CD4-positive, CD25-positive, alpha-beta regulatory T cell (primary cell): ENCODE measurements around the gene APOO. TPM values are rescaled to one million over a fixed set of nuclear protein-coding genes. Genes with fewer than 3 reads are reported as not detected.

ENCODE experiments used
- ATAC-seq, 2 donors: fragments of 150-1000 bp; cut with Tn5 transposase; one replicate each; pipeline ENCODE4 v1.10.0; 2021; ENCODE audit warnings: low read depth in 2 of 2, moderate number of reproducible peaks in 2 of 2, moderate library complexity in 1 of 2
- DNase-seq, 3 donors: peaks; one replicate each; pipeline versions ENCODE4 v3.0.0 to v3.0.0-alpha.2; 2012 to 2022; ENCODE audit warnings: mixed read lengths in 1 of 3
- H3K27ac ChIP-seq: one replicate; pipeline ENCODE4 v1.7.0; 2013; ENCODE audit warnings: mild to moderate bottlenecking, low read length; ENCODE audit not compliant: insufficient read depth, poor library complexity, severe bottlenecking
- H3K27me3 ChIP-seq: one replicate; pipeline ENCODE4 v1.7.0; 2013; ENCODE audit warnings: low read length; ENCODE audit not compliant: control insufficient read depth, insufficient read depth
- H3K36me3 ChIP-seq: one replicate; pipeline ENCODE4 v1.7.0; 2013; ENCODE audit warnings: mild to moderate bottlenecking, low read length, moderate library complexity; ENCODE audit not compliant: control insufficient read depth, insufficient read depth
- H3K4me1 ChIP-seq: 2 replicates; pipeline ENCODE4 v1.7.0; 2013; ENCODE audit warnings: mild to moderate bottlenecking, low read length; ENCODE audit not compliant: insufficient read depth, control insufficient read depth, poor library complexity, severe bottlenecking
- H3K4me3 ChIP-seq: one replicate; pipeline ENCODE4 v1.7.0; 2013; ENCODE audit warnings: low read depth, mild to moderate bottlenecking, low read length, moderate library complexity
- H3K9me3 ChIP-seq, 2 experiments: 1 replicate in 1 of 2; 2 replicates in 1 of 2; pipeline ENCODE4 v1.7.0; 2013; ENCODE audit warnings: low read length in 2 of 2, mild to moderate bottlenecking in 1 of 2, moderate library complexity in 1 of 2; ENCODE audit not compliant: control insufficient read depth in 2 of 2
- H3K27ac Mint-ChIP-seq, 3 donors: one replicate each; pipeline ENCODE4 v1.8.0; 2020 to 2022; ENCODE audit warnings: mild to moderate bottlenecking in 3 of 3, mixed read lengths in 3 of 3, moderate library complexity in 2 of 3
- H3K27me3 Mint-ChIP-seq: one replicate; pipeline ENCODE4 v1.8.0; 2022; ENCODE audit warnings: mild to moderate bottlenecking, mixed read lengths
- H3K36me3 Mint-ChIP-seq: one replicate; pipeline ENCODE4 v1.8.0; 2020; ENCODE audit warnings: mixed read lengths
- H3K4me1 Mint-ChIP-seq, 4 donors: one replicate each; pipeline ENCODE4 v1.8.0; 2020 to 2022; ENCODE audit warnings: mixed read lengths in 4 of 4, mild to moderate bottlenecking in 1 of 4
- H3K4me3 Mint-ChIP-seq, 4 donors: one replicate each; pipeline ENCODE4 v1.8.0; 2020 to 2022; ENCODE audit warnings: mild to moderate bottlenecking in 4 of 4, mixed read lengths in 4 of 4, moderate library complexity in 3 of 4
- H3K9me3 Mint-ChIP-seq, 7 donors: one replicate each; pipeline ENCODE4 v1.8.0; 2020 to 2022; ENCODE audit warnings: mixed read lengths in 7 of 7, mild to moderate bottlenecking in 3 of 7, moderate library complexity in 2 of 7
- polyA plus RNA-seq, 4 donors: library from polyadenylated mRNA; unstranded; fragments of 300-500 nt; fragmentation: Illumina TruSeq; gene quantifications; one replicate each; pipeline ENCODE4 v1.2.3, GENCODE V29; 2021
- total RNA-seq: library from RNA; stranded (reverse); gene quantifications from one replicate; pipeline ENCODE4 v1.2.3, GENCODE V29; 2022

Gene APOO
- total and polyA plus RNA-seq, 5 donors from 2014 or later: 13.5 to 20.9 (median 14.4) TPM

- no peak for ATAC-seq
- no peak overlapping the region for H3K27ac Mint-ChIP-seq
- H3K27me3 Mint-ChIP-seq: no peaks in the 10 kb centered on the region
- no peaks in the 10 kb centered on the region for H3K4me1 Mint-ChIP-seq
- peak overlapping the region in 1 of 4 donors; percentile 4 for H3K4me3 Mint-ChIP-seq
- no peak for DNase-seq
- Histone ChIP-seq H3K27me3 (no peaks in the 10 kb centered on the region), H3K4me3 (no peak overlapping the region), H3K9me3 (no peaks in the 10 kb centered on the region), H3K27ac (no peak overlapping the region), H3K4me1 (no peaks in the 10 kb centered on the region), H3K36me3 (no peaks in the 10 kb centered on the region)
- peaks cover 0 to 4% (median 0%) of the 10 kb centered on the region in 7 donors for H3K9me3 Mint-ChIP-seq
- no peaks in the 10 kb centered on the region for H3K36me3 Mint-ChIP-seq
Measured at GRCh38 chrX:23813808-23814207, 93.9 kb downstream of the APOO start.

- Mint-ChIP-seq H3K4me3 (no peak overlapping the region), H3K27ac (no peak overlapping the region), H3K36me3 (no peaks in the 10 kb centered on the region), H3K27me3 (no peaks in the 10 kb centered on the region), H3K4me1 (peaks cover 0 to 10% (median 0%) of the 10 kb centered on the region in 4 donors), H3K9me3 (peaks cover 0 to 4% (median 0%) of the 10 kb centered on the region in 7 donors)
- ATAC-seq: no peak
- H3K27ac ChIP-seq: no peak overlapping the region
- no peak for DNase-seq
- no peaks in the 10 kb centered on the region for H3K4me1 ChIP-seq
- H3K4me3 ChIP-seq: no peak overlapping the region
- no peaks in the 10 kb centered on the region for H3K36me3 ChIP-seq
- H3K9me3 ChIP-seq: no peaks in the 10 kb centered on the region
- H3K27me3 ChIP-seq: no peaks in the 10 kb centered on the region
Measured at GRCh38 chrX:23811656-23812055, 96.1 kb downstream of the APOO start.

GRCh38 chrX:23811108-23811651 lies 96.6 kb downstream of the APOO start:
- Histone ChIP-seq H3K27me3 (no peaks in the 10 kb centered on the region), H3K4me1 (no peaks in the 10 kb centered on the region), H3K27ac (no peak overlapping the region), H3K36me3 (no peaks in the 10 kb centered on the region), H3K9me3 (no peaks in the 10 kb centered on the region), H3K4me3 (no peak overlapping the region)
- Mint-ChIP-seq H3K27ac (no peak overlapping the region), H3K4me3 (no peak overlapping the region), H3K27me3 (no peaks in the 10 kb centered on the region), H3K4me1 (peaks cover 0 to 10% (median 0%) of the 10 kb centered on the region in 4 donors), H3K36me3 (no peaks in the 10 kb centered on the region), H3K9me3 (peaks cover 0 to 4% (median 0%) of the 10 kb centered on the region in 7 donors)
- DNase-seq: no peak
- no peak for ATAC-seq

- Mint-ChIP-seq H3K27me3 (no peaks in the 10 kb centered on the region), H3K36me3 (no peaks in the 10 kb centered on the region), H3K4me1 (peaks cover 0 to 10% (median 0%) of the 10 kb centered on the region in 4 donors), H3K4me3 (no peak overlapping the region), H3K9me3 (peaks cover 0 to 5% (median 0%) of the 10 kb centered on the region in 7 donors), H3K27ac (no peak overlapping the region)
- H3K4me3 ChIP-seq: no peak overlapping the region
- H3K4me1 ChIP-seq: no peaks in the 10 kb centered on the region
- DNase-seq (no peak), ATAC-seq (no peak)
- H3K9me3 ChIP-seq: no peaks in the 10 kb centered on the region
- H3K27me3 ChIP-seq: no peaks in the 10 kb centered on the region
- no peaks in the 10 kb centered on the region for H3K36me3 ChIP-seq
- no peak overlapping the region for H3K27ac ChIP-seq
Measured at GRCh38 chrX:23810279-23810678, 97.5 kb downstream of the APOO start.

- Mint-ChIP-seq H3K9me3 (peaks cover 0 to 5% (median 0%) of the 10 kb centered on the region in 7 donors), H3K27ac (no peak overlapping the region), H3K27me3 (no peaks in the 10 kb centered on the region), H3K4me1 (peaks cover 0 to 12% (median 3%) of the 10 kb centered on the region in 4 donors), H3K4me3 (no peak overlapping the region), H3K36me3 (no peaks in the 10 kb centered on the region)
- DNase-seq: no peak
- Histone ChIP-seq H3K4me3 (no peak overlapping the region), H3K36me3 (no peaks in the 10 kb centered on the region), H3K27ac (no peak overlapping the region), H3K9me3 (no peaks in the 10 kb centered on the region), H3K27me3 (no peaks in the 10 kb centered on the region), H3K4me1 (no peaks in the 10 kb centered on the region)
- ATAC-seq: no peak
Measured at GRCh38 chrX:23805389-23805788, 102.3 kb downstream of the APOO start.

- ATAC-seq: no peak
- H3K27ac ChIP-seq: no peak overlapping the region
- Mint-ChIP-seq H3K9me3 (peaks cover 0 to 5% (median 0%) of the 10 kb centered on the region in 7 donors), H3K4me1 (peaks cover 0 to 12% (median 3%) of the 10 kb centered on the region in 4 donors), H3K27me3 (no peaks in the 10 kb centered on the region), H3K36me3 (no peaks in the 10 kb centered on the region), H3K27ac (no peak overlapping the region), H3K4me3 (no peak overlapping the region)
- H3K4me1 ChIP-seq: no peaks in the 10 kb centered on the region
- H3K27me3 ChIP-seq: no peaks in the 10 kb centered on the region
- H3K36me3 ChIP-seq: no peaks in the 10 kb centered on the region
- H3K4me3 ChIP-seq: no peak overlapping the region
- DNase-seq: no peak
- no peaks in the 10 kb centered on the region for H3K9me3 ChIP-seq
Measured at GRCh38 chrX:23804578-23804977, 103.2 kb downstream of the APOO start.

GRCh38 chrX:23803931-23804381 lies 103.8 kb downstream of the APOO start:
- Mint-ChIP-seq H3K4me3 (no peak overlapping the region), H3K4me1 (peaks cover 0 to 12% (median 3%) of the 10 kb centered on the region in 4 donors), H3K36me3 (no peaks in the 10 kb centered on the region), H3K27ac (no peak overlapping the region), H3K9me3 (peaks cover 0 to 5% (median 0%) of the 10 kb centered on the region in 7 donors), H3K27me3 (no peaks in the 10 kb centered on the region)
- Histone ChIP-seq H3K27me3 (no peaks in the 10 kb centered on the region), H3K9me3 (no peaks in the 10 kb centered on the region), H3K4me3 (no peak overlapping the region), H3K27ac (no peak overlapping the region), H3K36me3 (no peaks in the 10 kb centered on the region), H3K4me1 (no peaks in the 10 kb centered on the region)
- no peak for ATAC-seq
- DNase-seq: no peak

GRCh38 chrX:23802431-23802830 lies 105.3 kb downstream of the APOO start:
- H3K36me3 Mint-ChIP-seq: no peaks in the 10 kb centered on the region
- H3K4me1 Mint-ChIP-seq: peaks cover 0 to 8% (median 3%) of the 10 kb centered on the region in 4 donors
- no peaks in the 10 kb centered on the region for H3K27me3 Mint-ChIP-seq
- Histone ChIP-seq H3K36me3 (no peaks in the 10 kb centered on the region), H3K27ac (no peak overlapping the region), H3K4me1 (no peaks in the 10 kb centered on the region), H3K9me3 (no peaks in the 10 kb centered on the region), H3K4me3 (no peak overlapping the region), H3K27me3 (no peaks in the 10 kb centered on the region)
- no peak for ATAC-seq
- no peak overlapping the region for H3K4me3 Mint-ChIP-seq
- DNase-seq: peak in 1 of 3 donors; percentile 31
- no peak overlapping the region for H3K27ac Mint-ChIP-seq
- peaks cover 0 to 5% (median 0%) of the 10 kb centered on the region in 7 donors for H3K9me3 Mint-ChIP-seq
